Astrocyte (in vitro differentiated cells and primary cell): ENCODE results near the gene ACTG1. TPM values are rescaled to one million over a fixed set of nuclear protein-coding genes. Genes with fewer than 3 reads are reported as not detected.

Source experiments
- DNase-seq: peaks from one replicate; pipeline ENCODE4 v3.0.0-alpha.2; 2010; ENCODE audit warnings: low read depth
- FAIRE-seq: peaks from 2 replicates; lab custom pipeline; 2011; peaks lifted over from hg19 to GRCh38; lab: Jason Lieb, UNC
- H2AFZ ChIP-seq: 2 replicates; pipeline ENCODE4 v1.6.0; 2012; ENCODE audit warnings: low read depth, low read length, inconsistent platforms
- H3K27ac ChIP-seq: 2 replicates; pipeline ENCODE4 v1.5.1; 2011; ENCODE audit warnings: low read depth, low read length, inconsistent platforms
- H3K27me3 ChIP-seq: 2 replicates; pipeline ENCODE4 v1.6.0; 2011; ENCODE audit warnings: low read length, inconsistent platforms; ENCODE audit not compliant: insufficient read depth
- H3K36me3 ChIP-seq: 2 replicates; pipeline ENCODE4 v1.5.1; 2011; ENCODE audit warnings: low read length, inconsistent platforms; ENCODE audit not compliant: insufficient read depth
- H3K4me1 ChIP-seq: 2 replicates; pipeline ENCODE4 v1.5.1; 2011; ENCODE audit warnings: low read length, inconsistent platforms; ENCODE audit not compliant: insufficient read depth
- H3K4me2 ChIP-seq: 2 replicates; pipeline ENCODE4 v1.6.0; 2012; ENCODE audit warnings: low read length, inconsistent platforms
- H3K4me3 ChIP-seq: 2 replicates; pipeline ENCODE4 v1.5.1; 2011; ENCODE audit warnings: low read depth, mild to moderate bottlenecking, low read length, inconsistent platforms; ENCODE audit not compliant: insufficient read depth
- H3K79me2 ChIP-seq: 2 replicates; pipeline ENCODE4 v1.6.0; 2012; ENCODE audit warnings: mild to moderate bottlenecking, low read length, inconsistent platforms; ENCODE audit not compliant: insufficient read depth
- H3K9ac ChIP-seq: 2 replicates; pipeline ENCODE4 v1.6.0; 2012; ENCODE audit warnings: mild to moderate bottlenecking, low read length, inconsistent platforms
- H3K9me3 ChIP-seq: 2 replicates; pipeline ENCODE4 v1.5.1; 2012; ENCODE audit warnings: low read depth, mild to moderate bottlenecking, low read length, inconsistent platforms; ENCODE audit not compliant: insufficient read depth
- H4K20me1 ChIP-seq: 2 replicates; pipeline ENCODE4 v1.6.0; 2012; ENCODE audit warnings: low read length, inconsistent platforms; ENCODE audit not compliant: insufficient read depth
- H3K27ac Mint-ChIP-seq: one replicate; pipeline ENCODE4 v1.8.0; 2021; ENCODE audit warnings: mild to moderate bottlenecking, mixed read lengths; ENCODE audit not compliant: unreplicated experiment
- H3K27me3 Mint-ChIP-seq: one replicate; pipeline ENCODE4 v1.8.0; 2021; ENCODE audit warnings: low read depth, mixed read lengths; ENCODE audit not compliant: unreplicated experiment
- H3K36me3 Mint-ChIP-seq: one replicate; pipeline ENCODE4 v1.8.0; 2021; ENCODE audit warnings: low read depth, mixed read lengths; ENCODE audit not compliant: unreplicated experiment
- H3K4me1 Mint-ChIP-seq: one replicate; pipeline ENCODE4 v1.8.0; 2021; ENCODE audit warnings: low read depth, mixed read lengths; ENCODE audit not compliant: unreplicated experiment
- H3K4me3 Mint-ChIP-seq: one replicate; pipeline ENCODE4 v1.8.0; 2021; ENCODE audit warnings: mild to moderate bottlenecking, moderate library complexity, mixed read lengths; ENCODE audit not compliant: unreplicated experiment
- H3K9me3 Mint-ChIP-seq: one replicate; pipeline ENCODE4 v1.8.0; 2021; ENCODE audit warnings: mild to moderate bottlenecking, mixed read lengths; ENCODE audit not compliant: unreplicated experiment
- EZH2 ChIP-seq: IDR thresholded peaks from 2 replicates; pipeline ENCODE4 v1.6.1; 2012; ENCODE audit warnings: mild to moderate bottlenecking, low read length, inconsistent platforms; ENCODE audit not compliant: insufficient read depth
- total RNA-seq: library from RNA; stranded (reverse); gene quantifications from 2 replicates; pipeline ENCODE4 v1.2.1, GENCODE V29; 2021
- TF ChIP-seq, protein P1 (sequence below): IDR thresholded peaks from 2 replicates; pipeline ENCODE4 v1.5.1; 2011; ENCODE audit warnings: low read depth, mild to moderate bottlenecking, inconsistent platforms, low read length, moderate library complexity; ENCODE audit not compliant: insufficient read depth

Gene ACTG1
- total RNA-seq, 1 donor from 2014 or later, result 7,369 TPM

DNA sequence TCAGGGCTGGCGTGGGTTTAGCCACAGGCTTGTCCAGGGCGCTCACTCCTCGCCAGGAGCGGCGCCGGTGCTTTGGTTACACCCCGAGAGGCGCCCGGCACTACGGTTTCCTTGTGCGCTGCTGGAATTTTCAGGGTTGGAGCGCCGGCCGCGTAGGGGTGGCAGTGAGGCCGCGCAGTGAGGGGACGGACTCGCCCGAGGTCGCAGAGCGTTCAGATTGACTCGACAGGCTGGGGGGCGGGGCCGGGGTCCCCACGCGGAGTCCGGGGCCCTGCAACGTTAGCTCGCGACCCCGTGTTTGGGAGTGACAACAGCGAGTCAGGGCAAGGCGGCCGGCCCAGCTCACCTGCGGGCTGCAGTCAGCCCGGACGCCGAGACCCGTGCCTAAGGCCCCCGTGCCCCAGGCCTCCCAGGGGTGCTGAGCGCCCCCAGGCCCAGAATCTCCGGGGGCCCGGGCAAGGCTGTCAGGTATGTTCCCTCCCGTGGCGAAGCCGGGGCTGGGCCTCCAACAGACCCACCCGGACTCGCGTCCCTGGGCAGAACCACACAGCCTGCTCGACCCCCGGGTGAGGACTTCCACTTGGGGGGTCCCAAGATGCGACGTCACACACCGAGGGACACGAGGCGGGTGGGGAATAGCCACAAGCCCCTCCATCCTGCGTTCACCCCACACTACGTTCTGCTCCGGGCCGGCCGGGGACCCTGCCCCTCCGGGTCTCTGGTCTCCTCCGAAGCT is 1.3 kb upstream of the ACTG1 start:
- Histone ChIP-seq H2AFZ (no peak overlapping the region), H3K4me3 (peak overlapping the region; percentile 76), H3K36me3 (peaks cover 29% of the 10 kb centered on the region), H3K27me3 (no peaks in the 10 kb centered on the region), H4K20me1 (peaks cover 63% of the 10 kb centered on the region), H3K9ac (peak overlapping the region; percentile 85), H3K79me2 (peaks cover 91% of the 10 kb centered on the region), H3K27ac (peak overlapping the region; percentile 91), H3K9me3 (no peaks in the 10 kb centered on the region), H3K4me1 (peaks cover 40% of the 10 kb centered on the region), H3K4me2 (peak overlapping the region; percentile 90)
- Mint-ChIP-seq H3K9me3 (no peaks in the 10 kb centered on the region), H3K27ac (peak overlapping the region; percentile 93), H3K36me3 (peaks cover 28% of the 10 kb centered on the region), H3K27me3 (no peaks in the 10 kb centered on the region), H3K4me3 (peak overlapping the region; percentile 82), H3K4me1 (peaks cover 12% of the 10 kb centered on the region)
- TF ChIP-seq EZH2, result no peak
- TF ChIP-seq, protein P1, sequence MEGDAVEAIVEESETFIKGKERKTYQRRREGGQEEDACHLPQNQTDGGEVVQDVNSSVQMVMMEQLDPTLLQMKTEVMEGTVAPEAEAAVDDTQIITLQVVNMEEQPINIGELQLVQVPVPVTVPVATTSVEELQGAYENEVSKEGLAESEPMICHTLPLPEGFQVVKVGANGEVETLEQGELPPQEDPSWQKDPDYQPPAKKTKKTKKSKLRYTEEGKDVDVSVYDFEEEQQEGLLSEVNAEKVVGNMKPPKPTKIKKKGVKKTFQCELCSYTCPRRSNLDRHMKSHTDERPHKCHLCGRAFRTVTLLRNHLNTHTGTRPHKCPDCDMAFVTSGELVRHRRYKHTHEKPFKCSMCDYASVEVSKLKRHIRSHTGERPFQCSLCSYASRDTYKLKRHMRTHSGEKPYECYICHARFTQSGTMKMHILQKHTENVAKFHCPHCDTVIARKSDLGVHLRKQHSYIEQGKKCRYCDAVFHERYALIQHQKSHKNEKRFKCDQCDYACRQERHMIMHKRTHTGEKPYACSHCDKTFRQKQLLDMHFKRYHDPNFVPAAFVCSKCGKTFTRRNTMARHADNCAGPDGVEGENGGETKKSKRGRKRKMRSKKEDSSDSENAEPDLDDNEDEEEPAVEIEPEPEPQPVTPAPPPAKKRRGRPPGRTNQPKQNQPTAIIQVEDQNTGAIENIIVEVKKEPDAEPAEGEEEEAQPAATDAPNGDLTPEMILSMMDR, result no peak
- FAIRE-seq, result no peak
- DNase-seq, result peak; percentile 64

DNA sequence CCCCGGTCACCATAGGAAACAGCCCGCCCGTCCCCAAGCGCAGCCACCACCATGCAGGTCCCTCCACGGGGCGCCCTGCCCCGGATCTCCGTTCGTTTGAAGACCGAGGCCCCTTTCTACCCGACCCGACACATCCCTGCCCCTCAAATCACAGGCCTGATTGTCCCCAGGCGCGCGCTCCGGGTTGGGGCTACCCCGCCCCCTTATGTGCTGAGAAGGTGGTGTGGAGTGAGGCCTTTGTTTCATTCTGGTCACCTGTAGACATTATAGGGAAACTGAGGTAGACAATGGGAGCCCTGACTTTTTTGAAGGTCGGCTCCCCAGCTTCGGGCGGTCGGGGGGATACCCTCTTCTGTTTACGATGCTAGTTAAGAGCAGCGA is 763 bp upstream of the ACTG1 start:
- H3K36me3 Mint-ChIP-seq, result peaks cover 32% of the 10 kb centered on the region
- H3K4me1 Mint-ChIP-seq, result peaks cover 12% of the 10 kb centered on the region
- peak overlapping the region; percentile 91 for H3K27ac ChIP-seq
- peaks cover 92% of the 10 kb centered on the region for H3K79me2 ChIP-seq
- H3K4me3 Mint-ChIP-seq, result peak overlapping the region; percentile 82
- H3K4me1 ChIP-seq, result peaks cover 35% of the 10 kb centered on the region
- no peaks in the 10 kb centered on the region for H3K27me3 ChIP-seq
- peak overlapping the region; percentile 93 for H3K27ac Mint-ChIP-seq
- H3K4me2 ChIP-seq, result peak overlapping the region; percentile 90
- H3K4me3 ChIP-seq, result peak overlapping the region; percentile 76
- DNase-seq (no peak), FAIRE-seq (no peak)
- H3K36me3 ChIP-seq, result peaks cover 31% of the 10 kb centered on the region
- H3K27me3 Mint-ChIP-seq, result no peaks in the 10 kb centered on the region
- H3K9ac ChIP-seq, result peak overlapping the region; percentile 85
- H4K20me1 ChIP-seq, result peaks cover 64% of the 10 kb centered on the region
- TF ChIP-seq, protein P1, result no peak
- no peak for TF ChIP-seq EZH2
- H2AFZ ChIP-seq, result no peak overlapping the region
- H3K9me3 ChIP-seq, result no peaks in the 10 kb centered on the region
- no peaks in the 10 kb centered on the region for H3K9me3 Mint-ChIP-seq
